ENCODE data around the gene LCA5.
A peak's percentile ranks its signal among the peaks of the same experiment; 100 is the strongest.
"Not testable (repeated sequence)": the region's sequence is repeated elsewhere in the genome, so short reads cannot be mapped to it uniquely, and the experiment has no call there.

The LCA5 gene

DNA sequence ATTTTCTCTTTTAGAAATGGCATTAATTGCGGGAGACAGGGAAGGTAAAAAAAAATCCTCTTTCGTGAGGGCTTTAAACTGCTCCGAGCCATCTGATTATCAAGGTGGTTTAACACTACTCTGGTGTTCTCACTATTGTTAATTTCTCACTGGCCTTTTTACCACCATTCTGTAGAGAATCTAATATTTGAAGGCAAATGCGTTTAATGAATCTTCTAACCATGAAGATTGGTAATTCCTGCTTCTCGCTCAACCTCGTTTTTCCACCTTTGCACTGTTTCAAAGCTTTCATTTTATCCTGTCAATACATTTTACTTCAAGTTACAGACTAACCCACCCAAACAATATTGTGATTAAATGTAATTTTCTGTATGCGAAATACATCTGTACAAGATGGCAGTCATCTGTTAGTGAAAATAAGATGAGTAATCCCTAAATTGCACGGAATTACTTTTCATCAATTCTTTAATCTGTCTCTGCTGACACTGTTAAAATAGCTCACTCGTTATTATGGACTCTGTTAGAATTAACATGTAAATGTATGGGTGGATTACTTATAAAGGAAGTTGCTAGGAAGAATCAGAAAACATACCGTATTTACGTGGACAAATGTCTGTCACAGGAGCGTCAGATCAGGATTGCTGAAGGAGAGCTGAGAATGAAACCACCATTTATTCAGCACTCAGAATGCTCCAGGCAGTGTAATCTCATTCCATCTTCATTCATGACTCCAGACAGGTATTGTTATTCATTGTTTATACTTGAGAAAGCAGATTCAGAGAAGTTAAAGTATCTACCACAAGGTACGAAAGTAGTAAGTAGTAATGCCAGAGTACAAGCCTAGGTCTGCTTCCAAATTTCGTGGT lies 1.1 kb upstream of the LCA5 start:
- DNase-seq (ENCODE audit: low read depth): no peak

DNA sequence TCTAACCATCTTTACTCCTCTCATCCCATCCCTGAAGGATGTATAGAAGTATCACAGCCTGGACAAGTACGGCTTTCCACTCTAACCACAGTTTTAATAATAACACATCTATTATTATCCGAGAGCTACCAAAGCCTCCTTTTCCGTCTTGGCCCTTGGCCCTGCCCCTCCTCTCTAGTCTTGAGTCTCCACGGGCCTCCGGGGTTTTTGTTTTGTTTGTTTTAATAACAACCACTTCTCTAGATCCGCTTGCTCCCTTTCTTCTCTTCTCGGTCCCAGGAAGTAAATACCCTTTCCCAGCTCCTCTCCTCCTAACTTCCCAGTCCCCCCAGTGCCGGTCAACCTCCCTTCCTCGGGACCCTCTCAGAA lies 661 bp downstream of the LCA5 start:
- no peak for DNase-seq (ENCODE audit: low read depth)

DNA sequence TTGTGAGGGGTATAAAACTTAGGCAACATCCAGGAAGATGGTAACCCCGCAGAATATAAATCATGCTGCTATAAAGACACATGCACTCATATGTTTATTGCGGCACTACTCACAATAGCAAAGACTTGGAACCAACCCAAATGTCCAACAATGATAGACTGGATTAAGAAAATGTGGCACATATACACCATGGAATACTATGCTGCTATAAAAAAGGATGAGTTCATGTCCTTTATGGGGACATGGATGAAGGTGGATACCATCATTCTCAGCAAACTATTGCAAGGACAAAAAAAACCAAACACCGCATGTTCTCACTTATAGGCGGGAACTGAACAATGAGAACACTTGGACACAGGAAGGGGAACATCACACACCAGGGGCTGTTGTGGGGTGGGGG lies 7.7 kb downstream of the LCA5 start:
- not testable (repeated sequence) for DNase-seq (ENCODE audit: low read depth)

DNA sequence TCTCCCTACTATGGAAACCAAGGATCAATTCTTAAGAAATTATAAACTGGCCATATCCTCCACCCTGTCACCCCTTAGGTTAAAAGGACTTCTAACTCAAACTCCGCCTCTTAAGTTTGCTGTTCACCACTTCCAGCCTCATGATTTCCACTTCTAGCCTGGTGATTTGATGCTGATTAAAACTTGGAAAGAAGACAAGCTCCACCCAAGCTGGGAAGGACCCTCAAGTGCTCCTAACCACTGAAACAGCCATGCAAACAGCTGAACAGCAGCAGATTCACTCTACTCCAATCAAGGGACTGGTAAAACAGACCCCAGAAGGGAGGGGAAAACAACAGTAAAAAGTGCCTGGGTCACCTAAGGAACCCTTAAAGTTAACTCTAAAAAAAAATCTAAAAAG lies 10.3 kb downstream of the LCA5 start:
- no peak for DNase-seq (ENCODE audit: low read depth)

DNA sequence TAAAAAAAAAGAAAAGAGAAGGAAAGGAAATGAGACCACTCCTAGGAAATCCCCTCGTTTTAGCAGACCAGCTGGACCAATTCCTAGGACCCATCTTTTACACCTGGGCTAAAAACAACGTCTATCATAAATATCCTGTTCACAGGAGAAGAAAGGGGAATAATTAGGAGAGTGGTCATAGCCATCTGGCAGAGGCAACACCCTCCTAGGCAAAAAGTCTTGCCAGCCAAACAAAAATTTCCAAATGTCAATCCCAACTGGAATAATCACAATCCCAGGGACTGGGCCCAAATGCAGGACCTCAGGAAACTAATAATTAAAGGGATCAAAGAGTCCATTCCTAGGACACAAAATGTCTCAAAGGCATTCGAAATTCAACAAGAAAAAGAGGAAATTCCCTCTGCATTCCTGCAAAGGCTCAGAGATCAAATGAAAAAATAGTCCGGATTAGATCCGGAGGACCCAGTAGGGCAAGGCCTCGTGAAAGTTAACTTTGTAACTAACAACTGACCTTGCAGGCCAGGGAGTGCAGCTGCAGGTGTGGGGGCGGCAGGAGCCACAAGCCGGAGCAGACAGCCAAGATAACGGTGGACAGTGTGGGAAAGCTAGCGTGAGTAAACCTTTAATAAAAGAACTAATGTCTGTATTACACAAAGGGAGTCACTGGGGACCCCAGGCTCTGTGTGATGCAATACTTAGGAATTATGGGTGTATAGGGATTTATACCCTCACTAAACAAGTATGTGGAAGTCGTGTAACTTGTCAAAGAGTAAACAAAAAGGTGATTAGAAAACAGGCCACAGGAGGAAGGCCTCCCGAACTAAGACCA lies 11.7 kb downstream of the LCA5 start:
- no peak for DNase-seq (ENCODE audit: low read depth)

DNA sequence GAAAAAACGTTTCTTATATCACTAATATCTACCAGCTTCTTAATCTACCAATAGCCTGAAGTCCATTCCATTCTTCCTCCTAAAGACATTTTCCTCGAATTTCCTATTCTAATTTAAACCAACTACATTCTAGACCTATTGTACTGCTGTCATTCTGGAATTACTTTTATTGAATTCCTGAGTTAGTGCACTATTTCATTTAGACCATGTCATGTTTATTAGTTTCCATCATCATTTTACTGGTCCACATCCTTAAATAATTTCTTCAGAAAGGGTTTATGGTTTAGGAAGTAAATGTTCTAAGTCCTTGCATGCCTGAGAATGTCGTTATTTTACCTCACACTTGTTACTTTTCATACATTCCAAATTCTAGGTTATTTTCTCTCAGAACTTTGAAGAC lies 13.2 kb downstream of the LCA5 start:
- DNase-seq (ENCODE audit: low read depth): no peak

DNA sequence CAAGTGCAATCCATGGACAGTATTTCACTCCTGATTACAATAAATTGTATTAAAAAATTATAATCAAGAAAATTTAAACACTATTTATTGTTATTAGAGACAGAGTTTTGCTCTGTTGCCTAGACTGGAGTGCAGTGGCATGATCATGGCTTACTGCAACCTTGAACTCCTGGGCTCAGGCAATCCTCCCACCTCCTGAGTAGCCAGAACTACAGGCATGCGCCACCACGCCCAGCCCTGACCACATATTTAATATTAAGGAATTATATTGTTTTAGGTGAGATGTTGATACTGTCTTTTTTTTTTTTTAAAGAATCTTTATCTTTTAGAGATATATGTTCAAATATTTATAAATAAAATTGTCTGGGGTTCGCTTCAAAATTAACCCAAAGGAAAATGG lies 14.6 kb downstream of the LCA5 start:
- DNase-seq (ENCODE audit: low read depth): no peak

DNA sequence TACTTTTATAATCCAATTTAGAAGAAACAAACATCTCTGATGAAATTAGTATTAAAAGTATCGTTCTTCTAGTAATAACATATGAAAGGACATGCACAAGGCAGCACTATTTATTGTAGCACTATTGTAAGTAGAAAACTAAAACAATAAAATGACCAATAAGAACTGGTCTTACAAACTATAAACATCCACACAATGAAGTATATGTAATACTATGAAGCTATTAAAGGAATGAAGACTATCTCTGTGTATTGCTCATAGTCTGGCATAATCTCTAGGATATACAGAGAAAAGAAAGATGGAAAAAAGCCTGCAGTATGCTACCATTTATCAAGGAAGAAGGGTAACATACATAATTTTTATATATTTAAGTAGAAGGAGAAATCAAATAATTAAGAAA lies 16.7 kb downstream of the LCA5 start:
- no peak for DNase-seq (ENCODE audit: low read depth)

DNA sequence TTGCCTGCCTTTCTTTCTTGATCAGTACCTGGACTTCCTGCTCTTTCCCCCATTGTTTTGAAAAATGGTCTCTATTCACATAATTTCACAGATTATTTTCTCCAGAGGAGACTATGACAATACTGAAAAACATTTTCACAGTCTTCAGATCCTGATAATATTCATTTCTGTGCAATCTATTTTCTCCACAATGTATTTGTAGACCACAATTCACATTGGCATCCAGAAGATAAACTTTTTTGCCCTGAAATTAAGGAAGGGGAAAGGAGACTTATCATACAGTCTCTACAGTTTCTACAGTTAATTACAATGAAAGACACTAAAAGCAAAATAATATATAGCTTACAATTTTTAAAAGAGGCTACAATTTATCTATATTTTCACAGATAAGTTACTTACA lies 18.4 kb downstream of the LCA5 start:
- DNase-seq (ENCODE audit: low read depth): no peak

DNA sequence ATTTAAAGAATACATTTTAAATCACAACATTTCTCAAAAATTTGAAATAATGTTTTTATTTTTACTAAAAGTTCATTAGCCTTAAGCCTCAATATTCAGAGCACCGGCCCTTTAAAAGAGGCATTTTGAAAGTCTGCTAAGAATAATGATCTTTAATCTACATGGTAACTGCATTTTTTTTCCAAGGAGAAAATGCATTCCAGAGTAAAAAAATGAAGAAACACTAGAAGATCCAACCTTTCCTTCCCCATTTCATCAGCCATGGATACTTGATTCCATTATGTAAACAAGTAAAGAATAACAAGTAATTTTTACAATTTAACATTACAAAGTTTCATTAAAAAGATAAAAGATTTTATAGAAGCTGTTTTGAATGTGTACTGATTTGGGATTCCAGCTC lies 21.8 kb downstream of the LCA5 start:
- no peak for DNase-seq (ENCODE audit: low read depth)

DNA sequence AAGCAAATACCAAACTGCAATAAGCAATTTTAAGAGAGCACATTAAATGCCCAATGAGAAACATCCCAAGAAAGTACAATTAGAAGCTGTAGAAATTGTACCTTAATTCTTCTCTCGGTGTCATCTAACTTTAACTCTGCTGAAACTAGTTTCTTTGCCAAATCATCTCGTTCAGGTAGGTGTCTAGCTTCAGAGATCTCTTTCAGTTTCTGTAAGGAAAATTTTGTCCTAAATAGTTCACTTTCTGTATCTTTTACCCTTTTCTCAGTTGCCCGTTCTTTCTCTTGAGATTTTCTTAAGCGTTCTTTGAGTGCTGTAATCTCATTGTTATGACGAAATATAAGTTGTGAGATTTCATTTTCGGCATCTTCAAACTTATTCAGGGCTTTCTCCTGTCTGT lies 24.1 kb downstream of the LCA5 start:
- DNase-seq (ENCODE audit: low read depth): no peak

DNA sequence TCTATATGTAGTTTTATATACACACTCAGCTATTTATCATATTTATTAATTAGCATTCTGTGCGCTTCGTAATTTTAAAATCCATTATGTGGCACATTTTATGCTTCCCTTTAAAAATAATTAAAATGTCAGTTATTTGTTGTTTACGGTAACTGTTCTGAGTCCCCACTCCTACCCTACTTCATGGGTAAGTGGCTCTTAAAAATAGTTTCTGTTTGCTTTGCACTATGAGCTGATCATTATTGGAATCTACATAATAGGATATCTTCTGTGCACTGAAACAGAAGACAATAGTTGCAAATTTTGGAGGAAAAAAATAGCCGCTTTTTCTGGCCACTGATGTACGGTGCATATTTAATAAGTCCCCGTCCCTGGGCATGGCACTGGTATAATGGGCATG lies 25.2 kb downstream of the LCA5 start:
- DNase-seq (ENCODE audit: low read depth): no peak

DNA sequence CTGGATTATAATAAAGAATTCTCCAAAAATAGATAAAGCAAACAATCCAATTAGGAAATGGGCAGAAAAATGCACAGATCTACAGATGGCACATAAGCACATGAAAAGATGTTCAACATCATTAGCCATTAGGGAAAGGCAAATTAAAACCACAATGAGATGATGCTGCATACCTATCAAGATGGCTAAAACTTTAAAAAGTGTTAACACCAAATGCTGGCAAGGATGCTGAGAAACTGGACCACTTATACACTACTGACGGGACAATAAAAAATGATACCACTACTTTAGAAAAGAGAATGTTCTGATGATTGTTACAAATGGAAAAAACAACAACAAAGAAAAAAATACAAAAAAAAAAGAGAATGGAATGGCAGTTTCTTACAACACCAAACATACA lies 26.5 kb downstream of the LCA5 start:
- no peak for DNase-seq (ENCODE audit: low read depth)

DNA sequence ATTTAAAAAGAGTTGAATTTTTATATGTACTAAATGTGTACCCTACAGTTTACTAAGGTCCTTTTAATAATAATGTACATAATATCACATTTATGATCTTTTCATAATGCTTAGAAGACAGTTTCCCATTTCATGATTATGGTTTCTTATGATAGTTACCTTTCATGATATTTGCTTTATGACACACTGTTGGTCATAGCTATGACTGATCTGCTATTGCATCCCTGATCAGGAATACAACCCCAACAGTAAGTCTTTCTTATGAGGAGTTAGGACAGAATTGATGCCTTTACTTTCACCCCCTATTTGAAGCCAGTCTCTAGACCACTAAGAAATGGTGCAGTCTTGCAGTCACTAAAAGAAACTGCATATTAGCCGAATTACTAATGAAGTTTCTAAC lies 31.0 kb downstream of the LCA5 start:
- DNase-seq (ENCODE audit: low read depth): no peak

DNA sequence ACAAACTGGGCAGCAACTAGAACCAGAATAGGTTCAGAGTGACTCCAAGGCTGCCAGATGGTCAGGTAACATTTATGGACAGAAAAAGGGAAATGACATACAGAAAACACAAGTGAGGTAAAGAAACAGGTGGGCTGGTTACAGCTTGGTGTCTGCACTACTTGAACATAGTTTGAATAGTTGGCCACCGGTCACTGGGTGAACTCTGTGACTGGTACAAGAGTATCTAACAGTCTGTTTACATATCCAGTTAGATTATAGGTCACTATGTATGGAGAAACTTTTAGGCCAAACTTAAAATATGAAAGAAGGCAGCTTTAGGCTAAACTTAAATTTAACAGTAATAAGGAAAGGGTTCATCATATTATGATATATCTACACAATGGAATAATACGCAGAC lies 32.9 kb downstream of the LCA5 start:
- no peak for DNase-seq (ENCODE audit: low read depth)

DNA sequence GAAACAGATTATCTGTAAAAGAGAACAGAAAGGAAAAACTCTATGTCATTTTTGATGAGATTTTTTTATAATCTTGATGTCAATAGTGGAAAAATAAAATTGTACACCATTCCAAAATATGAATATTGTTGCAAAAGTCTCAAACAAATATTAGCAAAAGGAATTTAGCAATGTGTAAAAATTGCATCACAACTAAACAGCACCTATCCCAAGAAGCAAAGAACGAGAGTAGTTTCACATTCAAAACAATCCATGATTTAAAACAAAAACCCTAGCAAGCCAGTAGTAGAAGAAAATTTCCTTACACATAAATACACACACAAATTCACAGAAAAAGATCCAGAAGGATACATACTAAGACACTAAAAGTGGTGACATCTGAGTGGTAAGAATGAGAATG lies 38.4 kb downstream of the LCA5 start:
- no peak for DNase-seq (ENCODE audit: low read depth)

DNA sequence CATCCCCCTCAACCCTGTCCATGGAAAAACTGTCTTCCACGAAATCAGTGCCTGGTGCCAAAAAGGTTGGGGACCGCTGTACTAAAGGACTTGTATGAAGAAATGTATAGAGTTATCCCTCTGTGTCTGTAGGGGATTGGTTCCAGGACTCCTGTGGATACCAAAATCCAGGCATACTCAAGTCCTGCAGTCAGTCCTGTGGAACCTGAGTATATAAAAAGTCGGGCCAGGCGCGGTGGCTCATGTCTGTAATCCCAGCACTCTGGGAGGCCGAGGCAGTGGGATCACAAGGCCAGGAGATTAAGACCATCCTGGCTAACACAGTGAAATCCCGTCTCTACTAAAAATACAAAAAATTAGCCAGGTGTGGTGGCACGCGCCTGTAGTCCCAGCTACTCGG lies 42.0 kb downstream of the LCA5 start:
- DNase-seq (ENCODE audit: low read depth): no peak

DNA sequence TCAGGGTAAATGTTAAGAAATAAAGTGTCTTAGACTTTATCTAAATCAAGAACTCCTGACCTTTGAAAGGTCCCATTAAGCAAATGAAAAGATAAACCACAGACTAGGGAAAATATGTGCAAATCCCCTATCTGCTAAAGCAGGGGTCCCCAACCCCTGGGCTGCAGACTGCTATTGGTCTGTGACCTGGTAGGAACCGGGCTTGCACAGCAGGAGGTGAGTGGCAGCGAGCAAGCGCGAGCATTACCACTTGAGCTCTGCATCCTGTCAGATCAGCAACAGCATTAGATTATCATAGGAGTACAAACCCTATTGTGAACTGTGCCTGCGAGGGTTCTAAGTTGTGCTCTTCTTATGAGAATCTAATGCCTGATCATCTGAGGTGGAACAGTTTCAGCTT lies 42.4 kb downstream of the LCA5 start:
- no peak for DNase-seq (ENCODE audit: low read depth)

DNA sequence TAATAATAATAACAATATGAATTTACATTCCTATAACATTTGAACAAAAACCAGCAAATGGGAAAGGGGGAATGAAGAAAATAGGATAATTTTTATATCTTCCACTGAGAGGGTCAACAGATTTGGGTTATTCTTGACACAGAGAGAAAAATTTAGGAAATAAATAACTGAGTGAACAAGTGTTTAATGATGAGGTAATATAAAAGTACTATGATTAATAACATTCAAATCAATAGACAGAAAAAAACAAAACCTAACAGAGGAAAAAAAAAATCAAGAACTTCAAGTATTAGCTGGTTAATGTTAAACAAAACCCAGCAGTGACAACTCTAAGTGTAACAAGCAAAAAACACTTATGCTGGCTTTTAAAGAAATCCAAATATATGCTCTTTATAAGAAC lies 66.5 kb downstream of the LCA5 start:
- DNase-seq (ENCODE audit: low read depth): no peak

DNA sequence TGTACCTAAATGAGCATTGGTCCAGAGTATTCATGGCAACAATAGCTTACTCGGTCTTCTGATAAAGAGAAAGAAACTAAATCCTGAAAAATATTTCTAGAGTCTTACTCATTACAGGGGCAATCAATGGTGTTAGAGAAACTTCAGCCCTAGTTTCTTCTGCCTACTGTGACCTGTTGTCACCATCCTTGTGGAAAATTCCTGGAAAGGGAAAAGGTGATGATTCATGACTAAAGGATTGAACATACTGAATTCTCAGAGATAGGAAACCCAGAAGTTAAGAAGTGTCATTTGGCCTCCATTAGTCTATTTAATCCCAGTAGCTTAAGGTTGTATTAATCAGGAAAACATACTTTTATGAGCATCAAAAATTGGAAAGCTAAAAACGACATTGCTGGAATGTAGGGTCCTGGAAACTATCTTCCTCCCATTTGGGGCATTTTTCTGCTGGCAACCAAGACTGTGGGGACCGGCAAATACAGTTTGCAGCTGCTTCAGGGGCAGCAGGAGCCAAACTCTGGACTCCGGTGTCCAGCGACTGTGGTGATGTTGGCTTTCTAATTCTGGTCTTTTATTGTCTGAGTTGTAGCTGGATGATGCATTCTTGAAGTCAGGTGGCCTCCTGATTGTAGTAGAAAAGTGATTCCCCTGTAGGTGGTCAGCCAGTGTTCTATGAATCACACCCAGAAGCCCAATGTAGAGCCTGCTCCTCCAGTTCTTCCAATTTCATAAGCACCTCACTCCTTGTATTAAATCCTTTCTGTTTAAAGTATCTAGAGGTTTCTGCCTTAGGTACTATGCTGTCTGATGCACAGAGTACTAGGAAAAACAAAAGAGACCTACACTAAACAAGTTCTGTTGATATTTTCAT lies 67.6 kb downstream of the LCA5 start:
- DNase-seq (ENCODE audit: low read depth): no peak

DNA sequence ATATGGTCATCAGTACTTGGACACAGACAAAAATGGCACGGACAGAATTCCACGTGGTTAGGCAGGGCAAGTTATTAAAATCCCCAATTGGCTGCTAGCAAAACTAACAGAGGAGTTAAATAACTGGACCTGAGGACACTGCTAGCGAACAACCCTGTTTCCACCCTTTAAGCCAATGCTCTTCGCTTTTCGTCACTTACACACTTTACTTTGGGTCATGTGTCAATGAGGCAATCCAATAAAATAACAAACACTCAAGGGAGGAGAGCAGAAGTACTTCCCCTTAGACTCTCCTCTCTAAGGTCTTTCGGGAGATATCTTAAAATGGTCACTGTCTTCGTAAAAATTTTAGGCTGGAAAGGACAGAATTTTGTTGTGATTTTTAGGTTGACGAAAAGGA lies 68.6 kb downstream of the LCA5 start:
- no peak for DNase-seq (ENCODE audit: low read depth)

DNA sequence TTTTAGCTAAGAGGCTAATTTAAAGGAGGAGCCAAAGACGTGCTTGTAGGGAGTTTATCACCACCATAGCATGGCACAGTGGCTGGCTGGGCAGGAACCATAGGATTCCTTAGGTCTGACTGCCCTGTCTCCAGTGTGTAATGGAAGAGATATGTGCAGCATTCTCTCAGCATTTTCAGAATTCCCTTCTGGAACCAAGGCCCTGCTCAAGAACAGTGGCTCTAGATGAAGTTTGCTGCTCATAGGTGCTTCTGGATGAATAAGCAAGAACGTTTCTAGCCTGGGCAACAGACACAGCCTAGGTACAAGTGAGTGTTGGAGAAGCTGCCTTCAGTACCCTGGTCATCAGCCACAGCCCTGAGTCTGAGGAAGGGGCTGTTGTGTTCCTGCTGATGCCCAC lies 69.1 kb downstream of the LCA5 start:
- DNase-seq (ENCODE audit: low read depth): peak; percentile 18

DNA sequence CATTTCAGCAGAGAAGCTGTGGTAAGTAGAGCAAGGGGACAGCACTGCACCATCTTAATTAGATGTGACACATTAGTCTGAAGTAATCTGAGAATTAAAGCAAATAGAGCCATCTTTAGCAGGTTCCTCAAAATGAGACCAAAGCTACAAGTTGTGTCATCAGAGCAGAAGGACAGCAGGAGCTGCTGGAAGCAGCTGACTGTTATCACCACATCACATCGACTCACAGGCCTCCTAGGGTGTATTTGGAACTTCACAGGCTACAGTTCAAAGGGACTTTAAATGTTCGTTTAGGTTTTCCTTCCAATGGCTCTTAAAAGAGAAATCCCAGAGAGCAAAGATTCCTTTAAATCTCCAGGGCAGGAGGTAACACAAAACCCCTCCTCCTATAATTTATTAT lies 69.5 kb downstream of the LCA5 start:
- DNase-seq (ENCODE audit: low read depth): no peak

All from GM04503 (cell line).